Activated B cell treated with CpG ODN at 0.5 μM for 24 hours (primary cell): Measurements from ENCODE around the gene HSPA1B. TPM values are rescaled to one million over a fixed set of nuclear protein-coding genes. Genes with fewer than 3 reads are reported as not detected.
"Not testable (repeated sequence)": the region's sequence is repeated elsewhere in the genome, so short reads cannot be mapped to it uniquely, and the experiment has no call there.

Source experiments
- ATAC-seq: fragments of 200-7000 bp; cut with Tn5 transposase; one replicate; pipeline ENCODE4 v1.10.0; 2021; ENCODE audit warnings: low read depth, mild to moderate bottlenecking, moderate library complexity
- CTCF ChIA-PET: fragments of 350-600 bp; sonication (Branson Sonifier 250); formaldehyde crosslinking; loops from one replicate; lab custom pipeline; 2021; ENCODE audit warnings: antibody characterized with exemption; lab: Charles Lee
- POLR2A ChIA-PET: fragments of 350-600 bp; sonication (Branson Sonifier 250); formaldehyde crosslinking; loops from one replicate; lab custom pipeline; 2021; ENCODE audit warnings: antibody characterized with exemption; lab: Charles Lee
- DNase-seq: peaks from one replicate; pipeline ENCODE4 v3.0.0; 2022
- H3K27ac Mint-ChIP-seq: one replicate; pipeline ENCODE4 v1.8.0; 2020; ENCODE audit warnings: mixed read lengths
- H3K27me3 Mint-ChIP-seq: one replicate; pipeline ENCODE4 v1.8.0; 2021; ENCODE audit warnings: mixed read lengths
- H3K36me3 Mint-ChIP-seq: one replicate; pipeline ENCODE4 v1.8.0; 2021; ENCODE audit warnings: low read depth, mixed read lengths
- H3K4me1 Mint-ChIP-seq: one replicate; pipeline ENCODE4 v1.8.0; 2021; ENCODE audit warnings: mixed read lengths
- H3K4me3 Mint-ChIP-seq: one replicate; pipeline ENCODE4 v1.8.0; 2020; ENCODE audit warnings: mild to moderate bottlenecking, mixed read lengths
- H3K9me3 Mint-ChIP-seq: one replicate; pipeline ENCODE4 v1.8.0; 2020; ENCODE audit warnings: mixed read lengths
- intact Hi-C: fragments of 100-400 bp; cut with micrococcal nuclease; formaldehyde crosslinking; loops from one replicate; pipeline ENCODE4 v1.15.1; 2024
- total RNA-seq: library from RNA; stranded (reverse); gene quantifications from 2 replicates; pipeline ENCODE4 v1.2.3, GENCODE V29; 2022
- TF ChIP-seq, protein P1 (sequence below): fragments of 200-600 bp; IDR thresholded peaks from one replicate; pipeline ENCODE4 v1.8.0; 2022; ENCODE audit warnings: antibody characterized with exemption, mild to moderate bottlenecking

HSPA1B gene
- total RNA-seq, 1 donor from 2014 or later, result 30.4 TPM

DNA sequence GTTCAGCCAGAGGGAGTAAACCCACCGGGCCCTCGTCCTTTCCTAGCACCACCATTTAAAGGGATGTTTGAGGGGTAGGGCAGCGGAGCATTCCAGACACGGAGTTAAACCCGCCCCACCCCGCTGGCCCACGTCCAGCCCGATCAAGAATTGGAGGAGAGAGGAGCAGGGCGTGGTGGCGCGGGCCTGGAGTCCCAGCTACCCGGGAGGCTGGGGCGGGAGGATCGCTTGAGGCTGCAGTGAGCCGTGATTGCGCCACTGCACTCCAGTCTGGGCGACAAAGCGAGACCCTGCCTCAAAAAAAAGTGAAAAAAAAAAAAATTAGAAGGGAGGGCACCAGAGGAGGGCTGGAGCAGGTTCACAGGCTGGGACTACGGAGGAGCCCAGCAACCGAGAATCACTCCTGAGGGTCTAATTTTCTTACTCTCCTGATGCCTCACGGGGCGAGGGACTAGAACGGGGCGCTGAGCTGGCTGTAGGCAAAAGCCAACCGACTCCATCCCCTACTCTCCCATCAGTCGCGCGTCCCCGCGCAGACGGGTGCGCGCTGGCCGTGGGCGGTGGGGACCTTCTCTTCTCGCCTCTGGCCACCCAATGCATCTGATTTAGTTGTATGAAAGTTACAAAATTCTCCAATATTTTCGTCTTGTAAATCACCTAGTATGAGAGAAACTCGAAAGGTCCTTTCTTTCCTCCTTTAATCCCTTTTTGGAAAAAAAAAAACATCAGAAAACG is 6.1 kb upstream of the HSPA1B start:
- Mint-ChIP-seq H3K27me3 (no peaks in the 10 kb centered on the region), H3K36me3 (no peaks in the 10 kb centered on the region), H3K4me1 (peaks cover 37% of the 10 kb centered on the region), H3K4me3 (peak overlapping the region; percentile 92), H3K27ac (peak overlapping the region; percentile 97), H3K9me3 (no peaks in the 10 kb centered on the region)
- peak; percentile 43 for ATAC-seq
- DNase-seq, result no peak
- intact Hi-C loops, result loop anchor here (1.0 kb wide), 1 partner anchor 15 kb away; the partner anchor contains the start of gene LSM2
- ChIA-PET POLR2A (interaction anchor here (0.5 to 1.9 kb wide), 13 partner anchors 9 to 169 kb away, joined by 3 to 12 read pairs (median 3); partner anchors contain the start of genes ABHD16A, BAG6, DDAH2 and GPANK1), CTCF (no interaction called here)
- TF ChIP-seq, protein P1, sequence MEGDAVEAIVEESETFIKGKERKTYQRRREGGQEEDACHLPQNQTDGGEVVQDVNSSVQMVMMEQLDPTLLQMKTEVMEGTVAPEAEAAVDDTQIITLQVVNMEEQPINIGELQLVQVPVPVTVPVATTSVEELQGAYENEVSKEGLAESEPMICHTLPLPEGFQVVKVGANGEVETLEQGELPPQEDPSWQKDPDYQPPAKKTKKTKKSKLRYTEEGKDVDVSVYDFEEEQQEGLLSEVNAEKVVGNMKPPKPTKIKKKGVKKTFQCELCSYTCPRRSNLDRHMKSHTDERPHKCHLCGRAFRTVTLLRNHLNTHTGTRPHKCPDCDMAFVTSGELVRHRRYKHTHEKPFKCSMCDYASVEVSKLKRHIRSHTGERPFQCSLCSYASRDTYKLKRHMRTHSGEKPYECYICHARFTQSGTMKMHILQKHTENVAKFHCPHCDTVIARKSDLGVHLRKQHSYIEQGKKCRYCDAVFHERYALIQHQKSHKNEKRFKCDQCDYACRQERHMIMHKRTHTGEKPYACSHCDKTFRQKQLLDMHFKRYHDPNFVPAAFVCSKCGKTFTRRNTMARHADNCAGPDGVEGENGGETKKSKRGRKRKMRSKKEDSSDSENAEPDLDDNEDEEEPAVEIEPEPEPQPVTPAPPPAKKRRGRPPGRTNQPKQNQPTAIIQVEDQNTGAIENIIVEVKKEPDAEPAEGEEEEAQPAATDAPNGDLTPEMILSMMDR, result no peak

DNA sequence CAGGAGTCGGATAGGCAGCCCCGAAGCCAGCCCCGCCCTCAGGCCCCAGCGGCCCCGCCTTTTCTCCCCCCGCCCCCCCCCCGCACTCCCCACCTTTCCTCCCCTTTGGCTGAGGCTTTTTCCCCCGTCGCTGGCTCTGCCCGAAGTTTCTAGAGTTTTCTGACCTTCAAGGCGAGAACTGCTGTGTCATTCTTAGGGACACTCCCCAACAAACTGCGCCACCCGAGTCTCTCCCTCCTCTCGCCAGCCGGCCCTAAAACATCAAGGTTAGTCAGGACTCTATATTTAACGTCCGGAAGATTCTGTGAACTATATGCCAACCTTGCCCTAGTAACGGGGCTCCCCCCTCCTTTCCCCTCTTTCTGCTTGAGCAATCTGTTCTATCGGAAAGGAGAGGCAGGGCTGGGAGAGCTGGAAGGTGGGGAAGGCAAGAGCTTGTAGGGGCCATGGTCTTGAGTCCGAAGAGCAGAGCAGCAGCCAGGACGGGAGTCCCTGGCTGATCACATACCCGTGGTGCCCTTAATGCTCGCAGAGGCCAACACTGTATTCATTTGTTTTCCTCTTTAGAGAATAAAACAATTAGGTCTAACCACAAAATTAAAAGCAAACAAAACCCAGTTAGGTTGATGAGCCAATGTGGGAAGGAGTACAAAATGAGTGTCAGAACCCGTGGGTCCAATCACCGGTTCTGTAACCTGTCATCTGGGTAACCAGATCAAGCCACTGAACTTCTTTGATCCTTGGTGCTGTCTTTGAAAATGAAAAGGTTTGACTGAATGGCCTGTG is 5.3 kb upstream of the HSPA1B start:
- CTCF ChIA-PET, result no interaction called here
- Mint-ChIP-seq H3K4me1 (peaks cover 45% of the 10 kb centered on the region), H3K4me3 (peak overlapping the region; percentile 92), H3K27me3 (no peaks in the 10 kb centered on the region), H3K36me3 (no peaks in the 10 kb centered on the region), H3K27ac (peak overlapping the region; percentile 97), H3K9me3 (no peaks in the 10 kb centered on the region)
- DNase-seq (no peak), ATAC-seq (peak; percentile 57)
- POLR2A ChIA-PET, result interaction anchor here (0.7 to 1.9 kb wide), 8 partner anchors 11 to 170 kb away, joined by 3 to 8 read pairs (median 3); partner anchors contain the start of genes ABHD16A, BAG6, DDAH2 and LSM2
- intact Hi-C loops, result loop anchor here (1.0 kb wide), 1 partner anchor 16 kb away; the partner anchor contains the start of gene LSM2
- TF ChIP-seq, protein P1, result no peak

DNA sequence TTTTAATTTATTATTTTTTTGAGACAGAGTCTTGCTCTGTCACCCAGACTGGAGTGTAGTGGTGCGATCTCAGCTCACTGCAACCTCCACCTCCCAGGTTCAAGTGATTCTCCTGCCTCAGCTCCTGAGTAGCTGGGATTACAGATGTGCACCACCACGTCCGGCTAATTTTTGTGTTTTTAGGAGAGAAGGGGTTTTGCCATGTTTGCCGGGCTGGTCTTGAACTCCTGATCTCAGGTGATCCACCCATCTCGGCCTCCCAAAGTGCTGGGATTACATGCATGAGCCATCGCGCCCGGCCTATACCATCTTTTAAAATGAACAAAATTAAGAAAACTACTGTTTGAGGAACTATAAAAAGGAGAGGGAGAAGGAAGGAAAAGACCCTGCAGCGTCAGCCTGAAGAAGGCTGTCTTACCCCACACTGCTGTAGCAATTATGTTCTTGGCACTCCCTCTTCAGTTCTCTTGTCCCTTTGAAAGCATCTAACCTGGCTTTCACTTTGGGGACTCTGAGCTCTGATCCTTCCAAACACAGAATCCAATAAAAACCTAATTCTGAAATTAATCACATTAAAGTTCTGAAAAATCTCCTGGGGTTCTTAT is 3.8 kb upstream of the HSPA1B start:
- ATAC-seq, H3K27me3 Mint-ChIP-seq, H3K9me3 Mint-ChIP-seq, H3K27ac Mint-ChIP-seq, DNase-seq, CTCF ChIA-PET, H3K4me3 Mint-ChIP-seq, intact Hi-C loops, H3K36me3 Mint-ChIP-seq: not testable (repeated sequence)
- H3K4me1 Mint-ChIP-seq, result peaks cover 36% of the 10 kb centered on the region
- POLR2A ChIA-PET, result interaction anchor here (0.9 to 1.9 kb wide), 4 partner anchors 9 to 171 kb away, joined by 3 to 8 read pairs (median 4); partner anchors contain the start of genes BAG6 and VARS1

DNA sequence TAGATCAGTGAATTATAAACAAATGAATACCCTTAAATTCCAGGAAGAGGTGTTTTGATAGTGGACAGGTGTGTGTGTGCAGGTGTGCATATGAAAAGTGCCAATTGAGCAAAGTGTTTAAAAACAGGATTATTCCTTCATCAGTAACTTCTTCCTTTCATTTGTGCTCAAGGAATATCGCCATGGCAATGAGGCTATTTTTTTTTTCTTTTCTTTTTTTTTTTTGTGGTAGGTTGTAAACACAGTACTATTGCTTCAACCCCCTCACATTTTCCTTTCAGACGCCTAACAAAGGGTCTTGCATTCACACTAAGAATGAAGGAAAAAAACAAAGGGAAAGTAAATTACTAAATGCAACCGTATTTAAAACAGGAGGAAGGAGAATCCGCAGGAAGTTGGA is 2.0 kb upstream of the HSPA1B start:
- CTCF ChIA-PET, result no interaction called here
- DNase-seq (no peak), ATAC-seq (no peak)
- POLR2A ChIA-PET, result interaction anchor here (2.9 kb wide), 1 partner anchor 122 kb away, joined by 6 read pairs; the partner anchor contains the start of gene ABHD16A
- Mint-ChIP-seq H3K4me1 (peaks cover 44% of the 10 kb centered on the region), H3K4me3 (no peak overlapping the region), H3K36me3 (no peaks in the 10 kb centered on the region), H3K9me3 (no peaks in the 10 kb centered on the region), H3K27me3 (no peaks in the 10 kb centered on the region), H3K27ac (peak overlapping the region; percentile 99)
- TF ChIP-seq, protein P1, result no peak
- intact Hi-C loops, result no loop called here

DNA sequence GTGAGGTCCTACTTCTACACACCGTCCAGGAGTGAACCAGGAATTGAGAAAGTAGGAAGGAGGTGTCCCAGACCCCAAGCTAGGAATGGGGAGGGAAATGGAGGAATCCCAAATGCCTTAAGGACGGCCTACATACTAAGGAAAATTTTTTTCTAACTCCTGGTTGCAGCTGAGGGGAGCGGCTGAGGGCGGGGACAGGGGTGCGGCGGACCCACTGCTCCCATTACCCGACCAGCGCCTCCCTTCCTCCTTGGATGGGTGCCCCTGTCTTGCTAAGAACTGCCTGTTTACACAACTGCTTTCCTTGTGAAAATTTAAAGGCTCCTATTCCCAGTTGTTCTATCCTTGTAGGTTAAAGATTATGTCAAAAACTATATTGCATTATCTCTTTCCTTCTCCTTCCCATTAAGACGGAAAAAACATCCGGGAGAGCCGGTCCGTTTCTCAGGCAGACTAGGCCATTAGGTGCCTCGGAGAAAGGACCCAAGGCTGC is 699 bp upstream of the HSPA1B start:
- H3K4me3 Mint-ChIP-seq, result peak overlapping the region; percentile 91
- intact Hi-C loops, result loop anchor here (1.0 to 2.0 kb wide), 2 partner anchors 124 to 174 kb away; partner anchors contain the start of genes ABHD16A and BAG6
- peak; percentile 10 for ATAC-seq
- no peaks in the 10 kb centered on the region for H3K27me3 Mint-ChIP-seq
- peak overlapping the region; percentile 99 for H3K27ac Mint-ChIP-seq
- TF ChIP-seq, protein P1, result no peak
- H3K4me1 Mint-ChIP-seq, result peaks cover 44% of the 10 kb centered on the region
- CTCF ChIA-PET, result interaction anchor here (0.7 to 2.0 kb wide), 5 partner anchors 97 to 274 kb away, joined by 3 to 12 read pairs (median 3); partner anchors contain the start of genes DDAH2 and LY6G5C
- no peaks in the 10 kb centered on the region for H3K36me3 Mint-ChIP-seq
- no peaks in the 10 kb centered on the region for H3K9me3 Mint-ChIP-seq
- POLR2A ChIA-PET, result interaction anchor here (0.6 to 2.9 kb wide), 21 partner anchors 9 to 285 kb away, joined by 3 to 20 read pairs (median 6); partner anchors contain the start of genes ABHD16A, BAG6, CLIC1 and DDX39B
- DNase-seq, result no peak
